Hepatocyte (in vitro differentiated cells): ENCODE results near the gene SYNDIG1L.

Source experiments
- EZH2 ChIP-seq: fragments of 200-600 bp; sonication (generic); IDR thresholded peaks from 2 replicates; pipeline ENCODE4 v1.6.1; 2016; ENCODE audit warnings: antibody characterized with exemption, mild to moderate bottlenecking, borderline replicate concordance
- EZH2phosphoT487 ChIP-seq: fragments of 200-600 bp; sonication (generic); IDR thresholded peaks from one replicate; pipeline ENCODE4 v1.6.1; 2018; ENCODE audit warnings: antibody characterized with exemption, mild to moderate bottlenecking, low read depth, moderate library complexity; ENCODE audit not compliant: unreplicated experiment, severe bottlenecking
- TF ChIP-seq, protein P1 (sequence below): fragments of 200-600 bp; sonication (generic); IDR thresholded peaks from 2 replicates; pipeline ENCODE4 v1.5.1; 2016; ENCODE audit warnings: antibody characterized with exemption, mild to moderate bottlenecking; ENCODE audit not compliant: poor library complexity

DNA sequence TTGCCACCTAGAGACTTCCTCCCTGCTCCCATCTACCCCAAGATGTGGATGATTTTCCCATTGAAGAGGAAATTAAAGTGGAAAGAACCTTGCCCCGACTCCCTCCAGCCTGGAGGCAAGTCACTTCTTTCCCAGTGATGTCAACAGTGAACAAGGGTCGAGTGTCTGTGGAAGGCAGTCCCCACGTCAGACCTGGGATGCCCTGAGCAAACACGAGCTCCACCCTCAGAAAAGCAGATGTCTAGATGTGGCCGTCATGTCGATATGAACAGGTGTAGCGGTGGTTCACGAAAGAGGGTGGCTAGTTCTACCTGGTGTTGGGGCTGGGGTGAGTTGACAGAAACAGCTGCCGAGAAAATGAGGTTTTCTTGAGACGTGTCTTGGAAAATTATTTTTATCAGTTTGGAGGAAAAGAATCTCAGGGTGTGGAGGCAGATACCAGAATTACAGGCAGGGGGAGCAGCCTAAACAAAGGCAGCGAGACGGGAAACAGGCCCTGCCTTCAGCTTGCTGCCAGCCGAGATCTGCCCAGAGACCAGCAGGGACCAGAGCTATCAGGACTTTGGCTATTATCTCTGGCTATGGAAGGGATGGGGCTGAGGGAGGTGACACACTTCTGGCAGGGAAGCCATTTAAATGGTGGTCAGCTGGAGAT, 25.9 kb downstream of the SYNDIG1L start:
- TF ChIP-seq, protein P1, sequence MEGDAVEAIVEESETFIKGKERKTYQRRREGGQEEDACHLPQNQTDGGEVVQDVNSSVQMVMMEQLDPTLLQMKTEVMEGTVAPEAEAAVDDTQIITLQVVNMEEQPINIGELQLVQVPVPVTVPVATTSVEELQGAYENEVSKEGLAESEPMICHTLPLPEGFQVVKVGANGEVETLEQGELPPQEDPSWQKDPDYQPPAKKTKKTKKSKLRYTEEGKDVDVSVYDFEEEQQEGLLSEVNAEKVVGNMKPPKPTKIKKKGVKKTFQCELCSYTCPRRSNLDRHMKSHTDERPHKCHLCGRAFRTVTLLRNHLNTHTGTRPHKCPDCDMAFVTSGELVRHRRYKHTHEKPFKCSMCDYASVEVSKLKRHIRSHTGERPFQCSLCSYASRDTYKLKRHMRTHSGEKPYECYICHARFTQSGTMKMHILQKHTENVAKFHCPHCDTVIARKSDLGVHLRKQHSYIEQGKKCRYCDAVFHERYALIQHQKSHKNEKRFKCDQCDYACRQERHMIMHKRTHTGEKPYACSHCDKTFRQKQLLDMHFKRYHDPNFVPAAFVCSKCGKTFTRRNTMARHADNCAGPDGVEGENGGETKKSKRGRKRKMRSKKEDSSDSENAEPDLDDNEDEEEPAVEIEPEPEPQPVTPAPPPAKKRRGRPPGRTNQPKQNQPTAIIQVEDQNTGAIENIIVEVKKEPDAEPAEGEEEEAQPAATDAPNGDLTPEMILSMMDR, result no peak
- TF ChIP-seq EZH2 (no peak), EZH2phosphoT487 (no peak)
